Activated CD4-positive, alpha-beta T cell treated with anti-CD3 and anti-CD28 coated beads, Interleukin-2, Interleukin-4, amounts not matched to agents 100 ng/mL and 50 ng/mL, durations not matched to agents 16 hours and 8 hours (primary cell): ENCODE measurements around the gene NKAIN2.
"Not testable (repeated sequence)": the region's sequence is repeated elsewhere in the genome, so short reads cannot be mapped to it uniquely, and the experiment has no call there.

Experiments
- DNase-seq: peaks from one replicate; pipeline ENCODE4 v3.0.0-alpha.2; 2020; ENCODE audit warnings: low spot score

The NKAIN2 gene

DNA sequence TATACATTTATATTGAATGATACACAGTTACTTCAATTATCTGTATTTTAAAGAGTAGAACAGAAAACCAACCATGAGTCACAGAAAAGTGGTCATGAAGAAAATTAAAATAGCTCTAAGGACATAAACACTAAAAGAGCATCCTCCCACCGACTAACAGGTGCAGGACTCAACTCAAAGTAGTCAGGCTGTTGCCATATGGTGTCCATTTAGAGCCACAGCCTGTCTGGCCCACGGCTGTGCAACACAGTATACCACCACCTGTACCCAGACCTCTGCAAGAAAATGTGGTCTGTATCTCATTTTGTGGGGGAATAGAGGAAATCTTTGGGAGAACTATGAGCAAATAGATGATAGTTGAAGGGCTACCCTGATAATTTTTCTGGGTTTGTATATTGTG lies 708.8 kb downstream of the NKAIN2 start:
- no peak for DNase-seq

DNA sequence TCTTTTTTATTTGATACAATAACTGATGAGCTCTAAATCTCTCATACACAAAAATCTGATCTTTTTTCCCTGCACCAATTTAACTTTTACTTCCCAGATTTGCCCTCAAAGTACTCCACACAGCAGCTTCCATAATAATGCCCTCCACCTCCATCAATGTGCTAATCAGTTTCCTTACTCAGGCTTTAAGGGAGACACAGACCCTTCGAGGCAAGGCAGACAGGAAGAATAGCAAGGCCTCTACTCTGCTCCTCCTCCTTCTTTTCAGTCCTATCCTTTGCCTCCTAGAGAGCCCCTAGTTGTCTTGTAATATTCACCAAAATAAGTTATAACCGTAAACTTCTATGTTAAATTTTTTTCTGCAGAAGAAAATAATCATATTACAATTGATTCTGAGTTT lies 713.7 kb downstream of the NKAIN2 start:
- DNase-seq, result no peak

DNA sequence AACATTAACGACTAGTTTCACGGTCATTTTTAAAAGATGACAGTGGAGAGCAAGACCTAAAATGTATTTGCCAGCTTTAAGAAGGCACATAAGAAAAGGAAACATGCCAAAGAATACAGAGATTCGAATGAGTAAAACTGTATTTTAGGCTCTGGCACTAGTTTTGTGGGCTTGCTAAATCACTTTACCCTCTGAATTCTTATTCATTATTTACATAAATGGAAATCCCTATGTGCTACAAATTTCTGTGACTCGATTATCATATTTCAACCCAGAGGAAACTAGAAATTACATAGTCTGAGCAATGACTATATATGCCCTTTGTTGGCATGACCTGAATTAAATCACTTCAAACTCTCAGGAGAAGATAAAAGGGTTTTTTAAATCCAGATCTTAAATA lies 716.8 kb downstream of the NKAIN2 start:
- DNase-seq, result no peak

DNA sequence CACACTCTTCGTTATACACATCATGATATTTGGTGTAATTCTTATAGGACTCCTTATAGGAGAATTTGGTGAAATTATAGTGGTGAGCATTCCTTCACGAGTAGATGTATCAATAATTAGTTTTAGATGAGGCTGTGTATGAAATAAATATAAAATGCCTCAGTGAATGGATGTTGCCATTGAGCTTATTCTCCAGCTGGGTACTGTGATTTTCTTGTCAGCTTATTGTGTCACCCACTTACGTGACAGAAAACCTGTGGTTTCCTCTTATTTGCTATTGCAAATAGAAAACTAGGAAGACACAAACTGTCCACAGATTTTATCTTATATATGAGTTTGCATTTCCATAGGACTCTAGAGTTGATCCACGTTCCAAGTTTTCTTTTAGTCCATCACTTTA lies 718.7 kb downstream of the NKAIN2 start:
- DNase-seq, result no peak

DNA sequence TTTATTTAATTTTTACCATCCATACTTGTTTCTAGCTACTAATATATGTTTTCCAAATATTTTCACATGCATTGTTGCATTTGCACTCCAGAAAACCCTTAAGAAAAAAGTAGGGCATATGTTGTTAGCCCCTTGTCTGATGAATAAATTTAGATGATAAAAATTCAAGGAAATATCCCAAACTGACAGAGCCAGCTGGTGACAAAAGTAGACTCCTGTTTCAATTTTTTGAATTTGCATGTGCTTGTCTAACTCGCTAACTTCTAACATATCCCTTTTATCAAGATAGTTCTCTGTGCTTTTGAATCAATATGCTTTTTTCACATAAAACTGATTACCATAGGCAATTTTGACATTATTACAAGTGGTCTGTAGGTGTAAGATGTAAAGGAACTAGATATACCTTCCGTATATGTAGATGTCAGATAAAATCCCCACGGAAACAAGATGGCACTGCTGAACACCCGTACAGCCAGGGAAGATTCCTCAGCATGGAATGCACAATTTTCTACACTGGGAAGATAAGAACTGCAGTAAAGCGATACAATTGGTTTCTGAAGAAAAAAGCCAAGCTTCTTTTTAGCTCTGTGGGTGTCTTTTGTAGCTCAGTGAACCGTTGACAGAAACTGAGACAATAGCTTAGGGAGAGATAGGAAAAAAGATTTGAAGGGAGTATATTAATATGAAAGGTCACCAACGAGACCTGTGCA lies 721.0 kb downstream of the NKAIN2 start:
- no peak for DNase-seq

DNA sequence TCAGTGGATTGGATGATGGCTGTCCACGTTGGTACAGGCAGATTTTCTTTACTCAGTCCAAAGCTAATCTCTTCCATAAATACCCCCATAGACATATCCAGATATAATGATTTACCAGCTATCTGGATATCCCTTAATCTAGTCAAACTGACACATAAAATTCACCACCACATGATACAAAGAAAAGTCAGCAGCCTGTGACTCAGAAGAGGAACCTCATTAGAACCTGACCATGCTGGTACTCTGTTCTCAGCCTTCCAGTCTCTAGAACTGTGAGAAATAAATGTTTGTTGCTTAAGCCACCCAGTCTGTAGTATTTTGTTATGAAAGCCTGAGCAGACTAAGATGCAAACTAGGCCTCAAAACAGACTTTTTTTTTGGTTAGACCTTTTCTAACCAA lies 727.3 kb downstream of the NKAIN2 start:
- DNase-seq, result no peak

DNA sequence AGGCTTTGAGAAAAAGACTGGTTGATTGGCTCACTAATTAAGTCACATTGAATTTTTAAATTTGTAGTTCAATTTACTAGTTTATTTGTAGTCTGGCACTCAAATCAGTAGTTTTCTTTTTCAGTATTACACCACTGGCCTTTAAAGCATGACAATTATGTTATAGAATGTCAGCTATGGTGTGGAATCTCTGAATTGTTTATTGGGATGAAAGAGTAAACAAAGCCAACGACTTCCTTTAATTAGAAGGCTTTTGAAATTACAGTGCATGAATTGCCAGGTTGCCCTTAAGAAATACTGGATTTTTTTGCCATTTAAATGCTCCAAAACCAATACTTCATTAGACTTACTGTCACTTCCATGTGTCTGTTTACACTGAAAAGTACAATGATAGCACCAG lies 731.6 kb downstream of the NKAIN2 start:
- no peak for DNase-seq

DNA sequence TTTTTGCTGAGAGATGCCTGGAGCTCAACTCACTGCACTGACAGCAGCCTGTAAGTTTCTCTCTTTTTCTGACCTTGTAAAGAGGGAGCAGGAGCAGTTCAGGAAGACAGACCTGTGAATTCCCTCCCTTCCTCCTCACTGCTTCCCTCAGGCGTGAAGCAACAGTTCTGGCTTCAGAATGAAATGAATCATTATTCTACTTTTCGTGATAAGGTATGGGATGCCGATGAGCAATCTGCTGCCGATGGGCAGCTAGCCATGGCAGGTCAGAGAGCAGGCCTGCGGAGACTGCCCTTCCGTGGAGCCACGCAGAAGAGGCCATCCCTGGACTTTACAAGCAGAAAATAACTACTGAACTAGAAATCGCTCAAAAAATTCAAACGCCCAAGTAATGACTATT lies 732.1 kb downstream of the NKAIN2 start:
- DNase-seq, result no peak

DNA sequence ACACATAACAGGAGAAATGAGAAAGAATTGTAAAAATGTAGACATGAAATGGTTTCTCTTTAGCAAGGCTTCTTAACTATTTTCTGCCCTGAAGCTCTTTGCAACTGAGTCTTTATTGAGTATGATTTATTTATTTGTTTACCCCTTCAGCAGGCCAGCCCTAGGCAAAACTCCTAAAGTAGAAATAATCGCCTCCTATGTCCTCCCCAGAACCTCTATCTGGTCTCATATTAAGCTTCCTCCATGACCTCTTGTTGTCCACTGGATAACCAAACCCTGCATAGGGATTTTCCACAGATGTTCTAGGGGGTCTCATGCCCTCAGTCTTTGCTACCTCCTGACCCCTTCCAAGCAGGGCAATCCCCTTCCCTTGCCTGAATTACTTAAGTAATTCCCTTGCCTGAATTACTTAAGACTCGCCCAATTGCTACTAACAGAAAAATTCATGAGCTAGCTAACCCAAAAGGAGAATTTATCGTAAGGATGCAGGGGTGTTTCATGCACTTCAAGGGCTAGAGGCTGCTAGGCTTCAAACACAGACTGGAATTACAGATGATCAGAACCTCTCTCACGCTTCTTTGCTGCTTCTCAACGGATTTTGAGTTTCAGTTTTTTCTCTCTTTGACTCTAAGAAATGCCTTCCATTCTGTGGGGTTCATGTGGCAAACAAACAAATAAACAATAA lies 732.6 kb downstream of the NKAIN2 start:
- DNase-seq, result no peak

DNA sequence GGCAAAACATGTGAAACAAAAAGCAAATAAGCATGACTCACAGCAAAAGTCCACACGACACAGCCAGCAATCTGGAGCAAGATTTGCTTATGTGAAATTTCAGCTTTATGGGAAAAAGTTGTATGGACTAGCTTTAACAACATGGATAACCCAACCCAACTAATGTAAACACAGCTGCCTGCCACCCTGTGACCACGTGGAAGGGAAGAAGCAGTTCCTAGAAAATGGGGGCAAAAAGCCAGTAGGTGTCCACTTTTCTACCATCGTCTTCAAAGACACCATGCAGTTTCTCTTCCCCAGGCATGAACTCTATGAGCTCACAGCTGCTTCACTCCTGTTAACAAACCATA lies 733.2 kb downstream of the NKAIN2 start:
- no peak for DNase-seq

DNA sequence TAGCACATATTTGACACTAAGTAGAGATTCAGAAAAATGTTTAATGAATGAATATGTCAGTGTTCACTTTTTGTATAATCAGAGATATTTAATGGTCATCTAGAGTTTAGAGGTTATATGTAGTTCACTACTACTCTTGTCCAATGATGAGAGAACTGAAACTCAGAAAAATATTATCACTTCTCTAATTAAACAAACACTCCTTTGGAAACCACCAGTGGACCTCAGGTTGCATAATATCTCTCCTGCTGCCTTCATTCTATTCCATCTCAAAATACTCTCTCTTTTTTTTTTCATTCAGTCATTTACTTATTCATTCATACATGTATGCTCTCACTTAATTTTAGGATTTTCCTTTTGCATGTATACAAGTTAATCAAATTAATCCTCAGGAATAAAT lies 735.4 kb downstream of the NKAIN2 start:
- DNase-seq, result no peak

DNA sequence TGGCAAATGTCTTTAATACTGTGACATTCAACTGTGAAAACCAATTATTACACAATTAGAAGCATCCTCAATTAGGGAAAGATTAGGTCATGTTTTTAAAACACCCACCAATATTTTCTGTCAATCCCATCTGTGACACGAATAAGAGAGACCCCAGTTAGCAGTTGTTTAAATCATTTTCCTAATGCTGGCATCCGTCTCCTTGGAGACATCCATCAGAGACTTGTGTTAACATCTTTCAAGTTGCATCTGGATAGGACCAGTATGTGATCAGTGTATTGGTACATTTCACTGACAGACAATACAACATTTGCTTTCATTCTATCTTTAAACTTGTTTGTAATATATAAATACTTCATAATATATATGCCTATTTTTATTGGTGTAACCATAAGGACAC lies 737.9 kb downstream of the NKAIN2 start:
- DNase-seq, result no peak

DNA sequence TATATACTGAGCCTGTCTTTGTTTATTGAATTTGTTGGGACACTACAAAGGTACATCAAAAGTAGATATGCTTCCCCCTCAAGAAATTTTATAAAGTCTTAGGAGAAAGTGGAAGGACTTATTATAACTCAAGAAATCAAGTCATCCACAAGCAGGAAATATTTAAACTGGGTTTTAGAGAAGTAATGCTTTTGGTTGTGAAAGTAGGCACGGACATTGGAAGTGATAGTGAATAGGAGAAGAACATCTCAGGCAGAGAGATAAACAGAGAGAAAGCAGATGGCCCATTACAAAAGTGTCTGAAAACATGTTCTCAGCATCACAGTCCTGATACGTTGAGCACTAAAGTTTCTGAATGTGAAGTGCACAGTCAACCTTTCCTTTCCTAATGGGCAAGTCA lies 742.9 kb downstream of the NKAIN2 start:
- no peak for DNase-seq

DNA sequence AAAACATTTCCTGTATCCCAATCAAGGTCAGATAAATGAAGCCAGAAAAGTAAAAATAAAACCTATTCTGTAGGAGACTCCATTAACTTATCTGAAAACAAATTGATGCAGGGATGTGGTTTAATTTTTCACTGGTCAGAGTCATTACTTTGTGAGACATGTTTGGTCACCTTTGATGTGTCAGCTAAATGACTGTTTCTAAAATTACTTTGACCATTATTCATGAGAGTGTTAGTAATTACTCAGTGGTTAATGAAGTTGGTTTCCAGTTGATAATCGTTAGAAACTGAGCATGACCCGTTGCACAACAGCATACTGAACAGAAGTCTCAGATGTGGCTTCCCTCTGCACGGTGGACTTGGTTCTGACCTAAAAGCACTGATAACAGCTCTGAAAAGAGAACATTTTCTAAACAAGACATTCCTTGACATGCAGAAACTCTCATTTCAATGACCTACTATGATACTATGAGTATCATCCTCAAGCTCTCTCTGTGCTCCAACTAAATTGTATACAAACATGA lies 748.1 kb downstream of the NKAIN2 start:
- no peak for DNase-seq

DNA sequence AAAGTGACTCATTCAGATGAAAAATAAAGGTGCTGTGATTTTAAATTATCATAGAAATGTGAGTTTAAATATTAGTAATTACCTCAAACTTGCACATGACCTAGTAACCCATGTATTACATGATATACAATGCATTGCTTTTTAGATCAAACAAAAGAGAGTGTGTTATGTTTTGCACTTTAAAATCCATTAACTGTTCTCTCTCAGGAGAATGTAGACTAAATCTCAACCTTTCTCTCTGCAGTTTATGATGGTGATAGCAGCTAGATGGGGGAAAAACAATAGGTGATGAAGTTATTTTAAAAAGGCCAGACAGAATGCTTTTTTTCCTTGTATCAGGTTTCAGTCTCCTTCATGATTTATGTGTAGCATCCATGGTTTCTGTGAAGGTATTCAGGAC lies 754.2 kb downstream of the NKAIN2 start:
- no peak for DNase-seq

DNA sequence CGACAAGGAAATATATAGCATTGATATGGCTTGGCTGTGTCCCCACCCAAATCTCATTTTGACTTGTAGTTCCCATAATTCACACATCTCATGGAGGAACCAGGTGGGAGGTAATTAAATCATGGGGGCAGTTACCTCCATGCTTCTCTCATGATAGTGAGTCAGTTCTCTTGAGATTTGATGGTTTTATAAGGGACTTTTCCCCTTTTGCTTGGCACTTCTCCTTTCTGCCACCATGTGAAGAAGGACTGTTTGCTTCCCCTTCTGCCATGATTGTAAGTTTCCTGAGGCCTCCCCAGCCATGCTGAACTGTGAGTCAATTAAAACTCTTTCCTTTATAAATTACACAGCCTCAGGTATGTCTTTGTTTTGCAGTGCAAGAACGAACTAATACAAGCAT lies 756.4 kb downstream of the NKAIN2 start:
- DNase-seq, result not testable (repeated sequence)

DNA sequence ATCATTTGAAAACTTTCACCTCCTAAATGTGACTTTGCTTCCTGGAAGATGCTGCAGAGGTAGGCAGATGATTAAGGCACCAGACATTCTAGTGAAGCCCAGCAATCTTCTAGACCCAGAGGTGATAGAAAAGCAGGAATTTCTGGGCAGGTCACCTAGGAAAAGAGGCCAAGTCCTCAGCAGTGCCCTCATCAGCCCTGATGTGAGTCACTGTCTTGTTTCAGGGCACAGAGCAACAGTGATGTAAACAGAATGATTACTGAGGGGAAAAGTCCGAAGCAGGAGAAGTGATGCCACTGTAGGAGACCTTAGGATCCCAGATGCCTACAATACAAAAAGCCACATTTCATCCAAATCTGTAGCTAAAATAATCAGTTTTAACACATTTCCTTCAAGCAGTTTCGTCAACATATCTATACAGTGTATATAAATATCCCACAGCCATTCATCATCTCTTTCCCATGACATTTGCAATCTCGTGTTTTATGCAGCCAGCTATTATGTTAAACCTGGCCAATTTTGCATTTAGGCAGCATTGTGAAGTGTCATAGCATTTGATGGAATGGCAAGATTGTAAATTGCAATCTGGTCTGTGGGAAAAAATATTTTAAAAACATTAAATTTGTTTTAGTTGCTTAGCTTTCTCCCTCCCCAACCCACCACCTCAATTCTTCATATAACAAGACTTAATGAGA lies 757.4 kb downstream of the NKAIN2 start:
- DNase-seq, result no peak

DNA sequence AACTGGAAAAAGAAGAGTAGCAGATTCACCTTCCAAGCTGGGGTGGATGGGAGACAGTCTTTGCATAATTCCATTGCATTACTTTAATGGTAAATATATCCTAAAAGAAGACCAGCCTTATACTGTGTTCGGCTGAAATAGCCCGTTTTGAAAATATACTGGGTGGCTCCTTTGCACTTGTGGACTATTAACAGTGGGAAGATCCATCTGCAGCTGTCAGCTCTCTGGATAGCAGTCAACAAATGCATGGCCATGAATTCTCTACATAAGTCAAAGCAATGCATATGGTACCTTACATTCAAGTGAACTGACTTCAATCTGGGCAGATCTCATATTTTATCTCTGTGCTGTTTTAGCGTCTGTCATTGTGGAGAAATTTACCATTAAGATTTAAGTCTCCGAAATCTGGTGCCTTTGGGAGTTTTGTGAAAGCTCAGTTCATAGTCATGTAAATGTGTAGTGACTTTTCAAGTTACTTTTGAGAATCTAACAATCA lies 758.0 kb downstream of the NKAIN2 start:
- no peak for DNase-seq

DNA sequence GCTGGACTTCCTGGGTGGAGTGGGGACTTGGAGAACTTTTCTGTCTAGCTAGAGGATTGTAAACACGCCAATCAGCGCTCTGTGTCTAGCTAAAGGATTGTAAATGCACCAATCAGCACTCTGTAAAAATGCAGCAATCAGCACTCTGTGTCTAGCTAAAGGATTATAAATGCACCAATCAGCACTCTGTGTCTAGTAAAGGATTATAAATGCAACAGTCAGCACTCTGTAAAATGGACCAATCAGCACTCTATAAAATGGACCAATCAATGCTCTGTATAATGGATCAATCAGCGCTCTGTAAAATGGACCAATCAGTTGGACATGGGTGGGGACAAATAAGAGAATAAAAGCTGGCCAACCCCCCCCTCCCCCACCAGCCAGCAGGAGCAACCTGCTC lies 760.5 kb downstream of the NKAIN2 start:
- not testable (repeated sequence) for DNase-seq

DNA sequence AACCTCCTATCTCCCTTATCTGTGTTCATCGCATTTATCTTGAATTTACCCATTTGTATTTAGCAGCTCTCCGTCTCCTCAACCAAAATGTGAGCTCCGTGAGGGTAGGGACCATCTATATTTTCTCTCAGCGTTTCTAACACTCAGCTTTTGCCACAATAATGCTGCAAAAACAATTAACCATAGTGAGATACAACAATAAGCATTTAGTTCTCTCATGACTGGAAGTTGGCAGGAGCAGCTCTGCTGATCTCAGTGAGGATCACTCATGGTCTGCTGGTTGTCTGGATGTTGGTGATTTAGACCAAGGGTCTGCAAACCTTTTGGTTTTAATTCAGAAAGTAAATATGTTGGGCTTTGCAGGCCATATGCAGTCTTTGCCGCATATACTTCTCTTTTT lies 763.7 kb downstream of the NKAIN2 start:
- DNase-seq, result no peak

DNA sequence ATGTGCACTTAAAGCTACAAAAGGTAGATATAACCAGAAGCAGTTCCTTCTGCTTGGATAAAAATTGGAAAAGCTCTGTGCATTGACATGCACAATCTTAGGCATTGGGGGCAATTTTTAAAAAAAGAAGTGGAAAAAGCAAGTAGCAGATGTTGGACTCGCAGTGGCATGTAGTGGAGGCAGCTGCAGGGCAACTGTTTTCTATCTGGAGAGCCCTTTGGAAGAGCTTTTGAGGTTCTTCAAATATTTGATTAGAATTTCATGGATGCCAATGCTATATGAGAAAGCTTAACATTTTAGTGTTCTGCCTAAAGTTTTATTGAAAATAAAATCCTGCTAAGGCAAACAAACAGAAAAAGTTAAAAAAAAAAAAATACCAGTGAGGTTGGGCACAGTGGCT lies 770.3 kb downstream of the NKAIN2 start:
- DNase-seq, result no peak

DNA sequence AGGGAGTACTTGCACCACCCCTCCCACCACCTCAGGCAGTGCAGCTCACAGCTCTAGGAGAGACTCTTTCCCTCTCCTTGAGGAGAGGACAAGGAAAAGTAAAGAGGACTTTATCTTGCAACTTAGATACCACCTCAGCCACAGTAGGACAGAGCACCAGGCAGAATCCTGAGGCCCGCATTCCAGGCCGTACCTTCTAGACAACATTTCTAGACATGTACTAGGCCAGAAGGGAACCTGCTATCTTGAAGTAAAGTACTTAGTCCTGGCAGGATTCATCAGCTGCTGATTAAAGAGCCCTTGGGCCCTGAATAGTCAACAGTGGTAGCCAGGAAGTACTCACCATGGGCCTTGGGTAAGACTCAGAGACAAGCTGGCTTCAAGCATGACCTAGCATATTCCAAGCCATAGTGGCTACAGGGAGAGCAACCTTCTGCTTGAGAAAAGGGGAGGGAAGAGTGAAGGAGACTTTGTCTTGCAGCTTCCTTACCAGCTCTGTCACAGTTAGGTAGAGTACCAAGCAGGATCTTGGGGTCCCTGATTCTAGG lies 774.1 kb downstream of the NKAIN2 start:
- DNase-seq, result no peak

DNA sequence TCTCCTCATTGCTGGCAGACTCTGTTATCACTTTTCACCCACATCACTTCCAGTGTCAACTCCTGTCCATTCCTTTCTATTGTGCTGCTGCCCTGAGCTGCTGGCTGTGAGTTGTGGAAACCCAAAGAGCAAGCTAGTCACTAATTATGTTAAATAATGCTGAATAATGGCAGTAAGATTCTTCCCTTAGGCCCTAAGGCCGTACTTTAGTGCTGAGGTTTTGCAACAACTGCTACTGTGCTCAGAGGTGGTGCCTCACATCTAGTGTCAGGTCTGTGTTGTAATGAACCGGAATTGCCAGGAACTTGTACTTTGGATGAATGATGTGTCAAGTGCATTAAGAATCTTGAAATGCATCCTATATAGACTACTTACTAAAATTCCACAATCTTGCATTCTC lies 786.3 kb downstream of the NKAIN2 start:
- DNase-seq, result no peak
